Neural progenitor cell (in vitro differentiated cells): Measurements from ENCODE around the gene FRY. TPM values are rescaled to one million over a fixed set of nuclear protein-coding genes. Genes with fewer than 3 reads are reported as not detected.
"Not testable (repeated sequence)": the region's sequence is repeated elsewhere in the genome, so short reads cannot be mapped to it uniquely, and the experiment has no call there.

Experiments
- DNase-seq: peaks from one replicate; pipeline ENCODE4 v3.0.0-alpha.2; 2016; ENCODE audit warnings: low spot score
- H2AFZ ChIP-seq: fragments of 200-600 bp; sonication (generic); replicated peaks from 2 replicates; pipeline ENCODE4 v1.6.1; 2016; ENCODE audit warnings: antibody characterized with exemption
- H3F3A ChIP-seq: fragments of 200-600 bp; sonication (generic); 2 replicates; pipeline ENCODE4 v1.6.1; 2016; ENCODE audit warnings: antibody characterized with exemption, low read depth
- H3K27ac ChIP-seq: fragments of 200-600 bp; sonication (generic); 2 replicates; pipeline ENCODE4 v1.5.1; 2016; ENCODE audit warnings: mild to moderate bottlenecking
- H3K27me3 ChIP-seq: fragments of 200-600 bp; sonication (generic); 2 replicates; pipeline ENCODE4 v1.6.1; 2016; ENCODE audit warnings: mild to moderate bottlenecking, moderate library complexity
- H3K36me3 ChIP-seq: fragments of 200-600 bp; sonication (generic); 2 replicates; pipeline ENCODE4 v1.5.1; 2016
- H3K4me1 ChIP-seq: fragments of 200-600 bp; sonication (generic); 2 replicates; pipeline ENCODE4 v1.6.1; 2016; ENCODE audit warnings: mixed run types
- H3K4me2 ChIP-seq: fragments of 200-600 bp; sonication (generic); 2 replicates; pipeline ENCODE4 v1.6.1; 2016
- H3K4me3 ChIP-seq: fragments of 200-600 bp; sonication (generic); 2 replicates; pipeline ENCODE4 v1.5.1; 2016
- H3K79me2 ChIP-seq: fragments of 200-600 bp; sonication (generic); 2 replicates; pipeline ENCODE4 v1.6.1; 2016; ENCODE audit warnings: low read depth
- H3K9ac ChIP-seq: fragments of 200-600 bp; sonication (generic); 2 replicates; pipeline ENCODE4 v1.6.1; 2016
- H3K9me3 ChIP-seq: fragments of 200-600 bp; sonication (generic); 2 replicates; pipeline ENCODE4 v1.5.1; 2016; ENCODE audit warnings: low read depth
- H4K20me1 ChIP-seq: fragments of 200-600 bp; sonication (generic); 2 replicates; pipeline ENCODE4 v1.6.1; 2016; ENCODE audit warnings: low read depth
- H3K27ac Mint-ChIP-seq: 3 replicates; pipeline ENCODE4 v1.8.0; 2021; ENCODE audit warnings: mixed read lengths
- H3K27me3 Mint-ChIP-seq: 2 replicates; pipeline ENCODE4 v1.8.0; 2022; ENCODE audit warnings: low read depth, mild to moderate bottlenecking, inconsistent platforms, moderate library complexity, mixed read lengths; ENCODE audit not compliant: insufficient read depth
- H3K36me3 Mint-ChIP-seq: 3 replicates; pipeline ENCODE4 v1.8.0; 2021; ENCODE audit warnings: mixed read lengths
- H3K4me1 Mint-ChIP-seq: 3 replicates; pipeline ENCODE4 v1.8.0; 2021; ENCODE audit warnings: mixed read lengths
- H3K4me3 Mint-ChIP-seq: 3 replicates; pipeline ENCODE4 v1.8.0; 2021; ENCODE audit warnings: mild to moderate bottlenecking, moderate library complexity, mixed read lengths
- H3K9me3 Mint-ChIP-seq: 3 replicates; pipeline ENCODE4 v1.8.0; 2020; ENCODE audit warnings: mixed read lengths
- CTCF ChIP-seq: fragments of 200-600 bp; sonication (generic); IDR thresholded peaks from 2 replicates; pipeline ENCODE4 v1.5.1; 2017; ENCODE audit warnings: antibody characterized with exemption, mild to moderate bottlenecking
- EZH2 ChIP-seq: fragments of 200-600 bp; sonication (generic); IDR thresholded peaks from 2 replicates; pipeline ENCODE4 v1.6.1; 2017; ENCODE audit warnings: antibody characterized with exemption, mild to moderate bottlenecking, moderate library complexity
- EZH2phosphoT487 ChIP-seq: fragments of 200-600 bp; sonication (generic); IDR thresholded peaks from 2 replicates; pipeline ENCODE4 v1.6.1; 2017; ENCODE audit warnings: antibody characterized with exemption
- total RNA-seq: library from RNA; depleted of rRNA; stranded (reverse); fragments of >200 nt; gene quantifications from 2 replicates; pipeline ENCODE4 v1.2.3, GENCODE V29; 2015; ENCODE audit warnings: low replicate concordance

Gene FRY
- 7.6 and 12.6 TPM in 2 replicates for total RNA-seq

GRCh38 chr13:32031025-32031814 is at the start of gene FRY:
TSS of gene FRY (plus strand) at chr13:32031774. CDS start at chr13:32031796, 22 bp downstream.
- no peaks in the 10 kb centered on the region for H3K27me3 ChIP-seq
- peaks cover 10% of the 10 kb centered on the region for H3K27me3 Mint-ChIP-seq
- no peaks in the 10 kb centered on the region for H3K36me3 Mint-ChIP-seq
- peaks cover 39% of the 10 kb centered on the region for H3K79me2 ChIP-seq
- H4K20me1 ChIP-seq: no peaks in the 10 kb centered on the region
- H3K27ac Mint-ChIP-seq: peak within 1 kb of the TSS; percentile 44
- H3K36me3 ChIP-seq: no peaks in the 10 kb centered on the region
- DNase-seq: peak; percentile 93
- peaks cover 20% of the 10 kb centered on the region for H3K4me1 Mint-ChIP-seq
- H3K9ac ChIP-seq: peak within 1 kb of the TSS; percentile 18
- no peaks in the 10 kb centered on the region for H3K9me3 ChIP-seq
- peak within 1 kb of the TSS; percentile 71 for H3K4me3 ChIP-seq
- H3F3A ChIP-seq: peaks cover 48% of the 10 kb centered on the region
- H3K4me3 Mint-ChIP-seq: peak within 1 kb of the TSS; percentile 85
- TF ChIP-seq EZH2phosphoT487 (no peak), CTCF (peak; percentile 29)
- H3K9me3 Mint-ChIP-seq: no peaks in the 10 kb centered on the region
- H3K27ac ChIP-seq: peak within 1 kb of the TSS; percentile 83
- peak within 1 kb of the TSS; percentile 92 for H3K4me2 ChIP-seq
- peak within 1 kb of the TSS; percentile 88 for H2AFZ ChIP-seq
- H3K4me1 ChIP-seq: peaks cover 66% of the 10 kb centered on the region

GRCh38 chr13:31982124-31982523 is 49.5 kb upstream of the FRY start:
- Histone ChIP-seq H3F3A (peaks cover 5% of the 10 kb centered on the region), H4K20me1 (no peaks in the 10 kb centered on the region), H3K27me3 (no peaks in the 10 kb centered on the region), H3K9me3 (no peaks in the 10 kb centered on the region), H3K79me2 (no peaks in the 10 kb centered on the region), H3K9ac (no peak overlapping the region), H3K4me3 (no peak overlapping the region), H3K4me1 (peaks cover 10% of the 10 kb centered on the region), H3K27ac (no peak overlapping the region), H3K36me3 (no peaks in the 10 kb centered on the region), H2AFZ (no peak overlapping the region), H3K4me2 (no peak overlapping the region)
- TF ChIP-seq EZH2phosphoT487: no peak
- TF ChIP-seq CTCF: no peak
- no peak for TF ChIP-seq EZH2
- H3K9me3 Mint-ChIP-seq: peaks cover 4% of the 10 kb centered on the region
- no peak overlapping the region for H3K27ac Mint-ChIP-seq
- H3K4me3 Mint-ChIP-seq: no peak overlapping the region
- DNase-seq: no peak
- H3K36me3 Mint-ChIP-seq: no peaks in the 10 kb centered on the region
- H3K27me3 Mint-ChIP-seq: peaks cover 6% of the 10 kb centered on the region
- peaks cover 2% of the 10 kb centered on the region for H3K4me1 Mint-ChIP-seq

- H3K9me3 ChIP-seq: no peaks in the 10 kb centered on the region
- no peak for DNase-seq
- H3K27ac Mint-ChIP-seq: no peak overlapping the region
- H4K20me1 ChIP-seq: no peaks in the 10 kb centered on the region
- peaks cover 14% of the 10 kb centered on the region for H3K4me1 ChIP-seq
- H3K4me1 Mint-ChIP-seq: peaks cover 6% of the 10 kb centered on the region
- H3K27ac ChIP-seq: no peak overlapping the region
- H3F3A ChIP-seq: peaks cover 5% of the 10 kb centered on the region
- H3K36me3 ChIP-seq: no peaks in the 10 kb centered on the region
- no peak overlapping the region for H2AFZ ChIP-seq
- no peak overlapping the region for H3K9ac ChIP-seq
- H3K4me3 Mint-ChIP-seq: no peak overlapping the region
- H3K4me3 ChIP-seq: no peak overlapping the region
- no peaks in the 10 kb centered on the region for H3K27me3 ChIP-seq
- no peaks in the 10 kb centered on the region for H3K79me2 ChIP-seq
- no peak overlapping the region for H3K4me2 ChIP-seq
- H3K27me3 Mint-ChIP-seq: peaks cover 9% of the 10 kb centered on the region
- H3K9me3 Mint-ChIP-seq: peaks cover 4% of the 10 kb centered on the region
- no peaks in the 10 kb centered on the region for H3K36me3 Mint-ChIP-seq
- no peak for TF ChIP-seq EZH2phosphoT487
- TF ChIP-seq CTCF: no peak
- TF ChIP-seq EZH2: no peak
Measured at GRCh38 chr13:31982540-31982939, 49.0 kb upstream of the FRY start.

DNA sequence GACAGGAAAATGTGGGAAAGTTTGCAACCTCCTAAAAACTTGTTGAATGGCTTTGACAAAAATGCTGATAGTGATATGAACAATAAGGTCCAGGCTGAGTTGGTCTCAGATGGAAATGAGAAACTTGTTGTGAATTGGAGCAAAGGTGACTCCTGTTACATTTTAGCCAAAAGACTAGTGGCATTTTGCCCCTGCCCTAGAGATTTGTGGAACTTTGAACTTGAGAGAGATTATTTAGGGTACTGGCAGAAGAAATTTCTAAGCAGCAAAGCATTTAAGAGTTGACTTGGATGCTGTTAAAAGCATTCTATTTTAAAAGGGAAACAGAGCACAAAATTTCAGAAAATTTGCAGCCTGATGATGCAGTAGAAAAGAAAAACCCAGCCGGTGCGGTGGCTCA is 47.9 kb upstream of the FRY start:
- H3K9ac ChIP-seq, H3K27ac Mint-ChIP-seq, H3K4me2 ChIP-seq, H3K27me3 ChIP-seq, H3K36me3 ChIP-seq, H3K79me2 ChIP-seq, DNase-seq, H3K4me3 Mint-ChIP-seq, H3K9me3 ChIP-seq, H3F3A ChIP-seq, H3K27ac ChIP-seq, H3K9me3 Mint-ChIP-seq, H3K4me3 ChIP-seq, H3K27me3 Mint-ChIP-seq, H2AFZ ChIP-seq, H3K4me1 Mint-ChIP-seq, H3K36me3 Mint-ChIP-seq, H4K20me1 ChIP-seq: not testable (repeated sequence)
- H3K4me1 ChIP-seq: peaks cover 14% of the 10 kb centered on the region

- not testable (repeated sequence) for H3K4me1 Mint-ChIP-seq, H3K9me3 Mint-ChIP-seq, H3K9ac ChIP-seq, H2AFZ ChIP-seq, DNase-seq, H3K36me3 Mint-ChIP-seq, H3K36me3 ChIP-seq, H3K9me3 ChIP-seq, H3K27me3 Mint-ChIP-seq, H3K27ac ChIP-seq, H4K20me1 ChIP-seq, H3K79me2 ChIP-seq, H3K4me2 ChIP-seq, H3K4me3 Mint-ChIP-seq, H3K27ac Mint-ChIP-seq, H3F3A ChIP-seq, H3K27me3 ChIP-seq, H3K4me3 ChIP-seq
- H3K4me1 ChIP-seq: peaks cover 14% of the 10 kb centered on the region
Measured at GRCh38 chr13:31984388-31984787, 47.2 kb upstream of the FRY start.
